GF-D8 (cell line): Measurements from ENCODE around the gene TOR2A.

Source experiments
- DNase-seq: peaks from one replicate; lab custom pipeline; 2025; lab: John Stamatoyannopoulos, UW

TOR2A gene

DNA sequence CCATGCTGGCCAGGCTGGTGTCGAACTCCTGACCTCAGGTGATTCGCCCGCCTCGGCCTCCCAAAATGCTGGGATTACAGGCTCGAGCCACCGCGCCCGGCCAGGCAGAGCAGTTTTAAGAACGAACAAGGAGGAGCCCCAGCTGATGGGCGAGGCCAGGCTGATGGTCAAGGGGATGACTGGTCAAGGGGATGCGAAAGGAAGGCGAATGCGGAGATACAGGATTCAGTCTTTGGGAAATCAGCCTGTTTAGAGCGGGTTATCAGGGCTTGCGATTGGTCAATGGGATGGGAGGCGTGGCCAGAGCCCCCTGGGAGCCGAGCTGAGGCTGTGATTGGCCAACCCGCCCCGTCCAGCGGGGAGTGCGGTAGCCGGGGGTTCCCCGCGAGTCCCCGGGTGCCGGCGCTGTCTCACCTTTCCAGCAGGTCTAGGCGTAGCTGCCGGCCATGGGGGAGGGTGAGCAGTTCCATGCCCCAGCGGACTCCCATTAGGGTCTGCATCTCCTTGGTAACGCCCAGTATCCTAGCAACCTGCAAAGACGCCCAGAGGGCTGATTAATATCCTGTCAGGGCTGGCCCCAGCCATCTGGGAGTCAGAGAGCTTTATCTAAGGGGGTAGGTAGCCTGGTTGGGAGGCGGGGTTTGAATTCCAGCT is 7.5 kb upstream of the TOR2A start:
- no peak for DNase-seq

DNA sequence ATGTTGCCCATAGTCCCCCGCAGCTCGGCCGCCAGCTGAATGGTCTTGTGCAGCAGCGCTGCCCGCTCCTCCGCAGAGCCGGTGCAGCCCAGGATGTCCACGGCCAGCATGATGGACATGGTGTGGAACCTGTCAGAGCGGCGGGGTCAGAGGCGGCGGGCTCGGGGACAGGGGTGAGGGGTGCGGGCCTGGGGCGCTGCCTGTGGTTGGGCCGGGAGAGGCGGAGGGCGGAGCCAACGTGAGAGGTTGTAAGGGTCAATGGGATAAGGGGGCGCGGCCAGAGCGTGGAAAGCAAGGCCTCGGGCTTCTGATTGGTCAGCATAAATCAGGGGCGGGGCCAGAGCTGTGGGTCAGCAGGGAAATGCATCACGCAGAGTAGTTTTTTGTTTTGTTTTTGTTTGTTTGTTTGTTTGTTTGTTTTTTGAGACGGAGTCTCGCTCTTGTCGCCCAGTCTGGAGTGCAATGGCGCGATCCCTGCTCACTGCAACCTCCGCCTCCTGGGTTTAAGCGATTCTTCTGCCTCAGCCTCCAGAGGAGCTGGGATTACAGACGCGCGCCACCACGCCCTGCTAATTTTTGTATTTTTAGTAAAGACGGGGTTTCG is 6.8 kb upstream of the TOR2A start:
- DNase-seq, result no peak

DNA sequence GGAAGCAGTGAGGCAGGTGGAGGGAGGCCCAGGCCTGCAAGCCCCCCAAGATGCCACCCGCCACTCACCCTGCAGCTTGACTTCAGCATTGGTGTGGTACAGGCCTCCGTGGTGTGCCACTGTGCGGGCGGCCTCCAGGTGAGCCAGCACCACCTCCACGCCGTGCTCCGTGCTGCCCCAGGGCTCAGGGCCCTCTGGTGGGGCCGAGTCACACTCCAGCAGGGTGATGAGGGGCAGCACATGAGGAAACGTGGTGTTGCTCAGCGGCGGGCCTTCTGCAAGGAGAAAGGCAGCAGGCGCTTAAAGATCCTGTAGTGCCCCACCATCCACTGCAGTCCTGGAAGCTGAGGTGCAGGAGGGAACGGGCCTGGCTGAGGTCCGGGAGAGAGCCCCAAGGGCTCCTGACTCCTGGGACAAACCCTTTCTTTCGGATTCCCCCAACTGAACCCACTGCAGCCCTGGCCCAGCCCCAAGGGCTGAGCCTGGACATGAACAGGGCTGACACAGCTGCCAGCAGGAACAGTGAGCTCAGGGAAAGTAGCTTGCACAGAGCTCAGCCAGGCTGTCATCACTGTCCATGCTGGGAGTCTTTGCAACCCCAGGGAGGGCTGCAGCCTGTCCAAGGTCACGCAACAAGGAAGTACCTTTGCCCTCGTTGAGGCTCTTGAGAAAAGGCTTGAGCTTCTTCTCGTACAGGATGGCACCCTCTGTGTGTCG is 4.7 kb upstream of the TOR2A start:
- no peak for DNase-seq

DNA sequence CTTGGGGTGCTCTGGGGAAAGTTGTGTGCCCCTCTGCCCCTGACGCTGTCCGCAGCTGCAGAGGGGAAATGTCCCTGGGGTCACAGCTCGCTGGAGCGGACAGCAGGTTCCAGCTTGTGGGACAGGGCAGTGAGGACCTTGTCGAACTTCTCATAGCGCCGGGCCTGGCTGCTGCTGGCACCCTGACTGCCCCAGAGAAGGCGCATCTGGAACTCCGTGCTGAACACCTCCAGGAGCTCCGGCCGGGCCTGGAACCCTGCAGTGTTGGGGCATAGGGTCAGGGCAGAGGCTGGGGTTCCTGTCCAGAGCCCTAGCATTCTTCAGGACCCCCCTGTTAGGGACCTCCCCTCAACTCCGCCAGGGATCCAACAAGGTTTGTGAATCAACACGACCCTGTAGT is 3.6 kb upstream of the TOR2A start:
- no peak for DNase-seq

DNA sequence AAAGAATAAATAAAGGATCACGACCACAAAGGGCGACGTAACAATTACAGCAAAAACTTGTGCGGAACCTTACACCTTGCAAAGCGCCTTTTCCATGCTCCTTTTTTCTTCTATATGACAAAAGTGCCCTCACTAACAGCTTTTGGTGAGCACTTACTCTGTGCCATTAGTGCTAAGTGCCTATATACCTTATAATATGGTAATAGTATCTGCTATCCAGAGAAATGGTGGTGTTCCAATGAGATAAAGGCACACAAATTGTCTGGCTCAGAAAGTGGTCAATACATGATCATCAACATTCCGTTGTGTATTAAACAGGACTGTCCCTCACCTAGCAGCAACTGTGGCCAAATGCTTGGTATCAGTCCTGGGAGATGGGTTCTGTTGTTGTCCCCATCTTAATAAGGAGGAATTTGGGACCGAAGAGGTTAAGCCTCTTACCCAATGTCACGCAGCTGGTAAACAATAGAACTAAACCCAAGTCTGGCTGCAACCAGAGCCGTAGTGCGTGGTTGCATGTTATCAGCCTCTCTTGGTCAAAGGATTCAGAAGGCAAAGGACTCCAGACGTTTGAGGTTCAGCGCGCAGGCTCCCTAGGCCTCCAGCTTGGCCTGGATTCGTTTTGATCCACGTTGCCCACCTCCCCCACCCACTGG is 564 bp upstream of the TOR2A start:
- DNase-seq, result no peak

DNA sequence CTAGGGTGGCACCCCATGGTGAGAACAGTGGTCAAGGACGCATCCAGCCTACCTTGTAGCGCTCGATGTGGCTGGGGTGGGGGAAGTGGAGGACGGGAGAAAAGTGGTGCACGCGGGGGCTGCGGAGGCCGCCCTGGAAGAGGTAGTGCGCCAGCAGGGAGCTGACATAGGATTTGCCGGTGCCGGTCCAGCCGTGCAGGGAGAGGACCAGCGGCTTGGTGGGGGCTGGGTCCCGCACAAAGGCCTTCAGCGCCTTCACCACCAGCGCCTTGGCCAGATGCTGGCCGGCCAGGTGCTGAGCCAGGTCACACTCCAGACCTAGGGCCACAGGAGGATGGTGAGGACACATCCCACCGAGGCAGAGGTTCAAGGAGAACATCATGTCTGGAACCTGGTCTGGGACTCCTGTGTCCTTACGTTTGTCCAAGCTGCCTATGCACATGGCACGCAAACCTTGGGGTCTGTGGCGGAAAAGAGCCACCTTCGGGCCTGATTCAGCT is 797 bp downstream of the TOR2A start:
- DNase-seq, result no peak

DNA sequence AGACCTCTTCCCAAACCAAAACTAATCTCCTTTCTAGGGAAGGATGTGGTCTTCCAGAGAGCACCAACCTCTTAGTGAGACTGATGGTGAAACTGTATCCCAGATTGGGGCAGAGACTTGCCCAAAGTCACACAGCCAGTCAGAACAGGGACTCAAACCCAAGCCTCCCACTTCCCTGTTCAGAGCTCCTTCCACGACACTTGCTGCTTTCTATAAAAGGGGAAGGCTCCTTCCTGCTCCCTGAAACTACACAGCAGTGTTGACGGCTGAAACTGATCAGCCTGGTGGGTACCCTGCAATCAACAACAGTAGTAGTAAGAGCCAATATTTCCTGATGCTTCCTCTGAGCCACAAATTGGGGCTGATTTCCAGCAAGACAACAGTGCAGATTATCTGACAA is 1.5 kb downstream of the TOR2A start:
- DNase-seq, result no peak

DNA sequence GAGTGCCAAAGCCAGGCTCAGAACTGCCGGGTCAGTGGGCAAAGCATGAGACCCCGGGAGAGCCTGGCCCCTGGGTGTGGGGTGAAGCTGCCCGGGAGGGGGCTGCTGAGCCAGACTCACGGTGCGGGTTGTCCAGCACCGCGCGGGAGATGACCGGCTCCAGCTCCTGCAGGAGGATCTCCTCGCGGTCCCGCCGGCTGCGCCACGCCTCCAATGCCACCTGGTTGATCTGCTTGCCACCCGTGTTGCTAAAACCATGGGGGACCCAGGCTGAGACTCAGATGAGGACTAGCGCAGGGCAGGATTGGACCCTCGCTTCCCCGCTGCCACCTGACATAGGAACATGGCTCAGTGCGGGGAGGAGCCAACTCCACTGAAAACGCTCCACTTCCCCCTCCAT is 2.6 kb downstream of the TOR2A start:
- DNase-seq, result no peak

DNA sequence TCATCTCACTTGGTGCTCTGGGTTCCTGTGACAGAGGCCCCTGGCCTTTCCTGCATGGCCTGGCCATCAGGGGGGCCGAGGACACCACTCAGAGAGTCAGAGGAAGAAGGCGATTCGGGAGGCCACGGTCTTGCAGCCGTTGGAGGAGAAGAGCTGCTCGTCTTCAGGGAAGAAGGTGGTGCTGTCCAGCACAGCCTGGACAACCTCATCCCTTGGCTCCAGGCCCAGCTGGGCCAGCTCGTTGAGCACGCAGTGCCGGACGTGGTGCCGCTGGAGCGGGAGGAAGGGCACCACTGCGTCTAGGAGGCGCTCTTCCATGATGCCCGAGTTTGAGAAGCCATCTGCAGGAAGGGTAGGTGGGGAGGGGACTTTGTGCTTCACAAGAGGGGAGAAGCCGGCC is 3.2 kb downstream of the TOR2A start:
- DNase-seq, result no peak

DNA sequence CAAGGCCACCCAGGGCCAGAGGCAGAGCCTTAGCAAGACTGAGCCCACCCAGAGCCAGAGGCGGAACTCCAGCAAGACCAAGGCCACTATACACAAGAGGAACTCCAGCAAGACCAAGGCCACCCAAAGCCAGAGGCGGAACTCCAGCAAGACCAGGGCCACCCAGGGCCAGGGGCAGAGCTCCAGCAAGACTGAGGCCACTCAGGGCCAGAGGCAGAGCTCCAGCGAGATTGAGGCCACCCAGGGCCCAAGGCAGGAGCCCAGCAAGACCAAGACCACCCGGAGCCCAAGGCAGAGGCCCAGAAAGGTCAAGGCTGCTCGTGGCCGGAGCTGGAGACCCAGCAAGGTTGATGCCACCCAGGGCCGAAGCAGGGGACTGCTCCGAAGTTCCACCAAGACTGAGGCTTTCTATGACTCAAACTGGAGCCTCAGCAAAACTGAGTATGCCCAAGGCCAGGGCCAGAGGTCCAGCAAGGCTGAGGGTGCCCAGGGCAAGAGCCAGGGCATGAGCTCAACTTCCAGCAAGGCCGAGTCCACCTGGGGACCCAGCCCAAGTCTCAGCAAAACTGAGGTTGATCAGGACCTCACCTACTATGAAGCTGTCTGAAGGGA is 4.2 kb downstream of the TOR2A start:
- DNase-seq, result no peak

DNA sequence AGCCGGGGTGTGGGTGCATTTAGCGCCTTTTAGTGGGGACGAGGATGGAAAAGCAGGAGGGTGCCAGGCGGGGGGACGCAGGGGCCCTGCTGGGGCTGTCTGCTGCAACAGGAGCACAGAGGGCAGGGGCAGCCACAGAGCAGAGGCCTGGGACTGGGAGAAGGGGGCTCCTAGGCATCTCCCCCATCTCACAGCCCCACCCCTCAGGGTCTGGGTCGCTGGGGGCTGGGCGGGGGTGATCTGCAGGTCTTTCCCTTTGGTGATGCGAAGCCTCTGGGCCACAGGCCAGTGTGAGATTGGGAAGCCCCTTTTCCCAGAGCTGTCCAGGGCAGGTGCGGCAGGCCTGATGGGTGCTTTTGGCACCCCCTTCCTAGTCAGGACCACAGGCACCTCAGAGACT is 4.8 kb downstream of the TOR2A start:
- no peak for DNase-seq

DNA sequence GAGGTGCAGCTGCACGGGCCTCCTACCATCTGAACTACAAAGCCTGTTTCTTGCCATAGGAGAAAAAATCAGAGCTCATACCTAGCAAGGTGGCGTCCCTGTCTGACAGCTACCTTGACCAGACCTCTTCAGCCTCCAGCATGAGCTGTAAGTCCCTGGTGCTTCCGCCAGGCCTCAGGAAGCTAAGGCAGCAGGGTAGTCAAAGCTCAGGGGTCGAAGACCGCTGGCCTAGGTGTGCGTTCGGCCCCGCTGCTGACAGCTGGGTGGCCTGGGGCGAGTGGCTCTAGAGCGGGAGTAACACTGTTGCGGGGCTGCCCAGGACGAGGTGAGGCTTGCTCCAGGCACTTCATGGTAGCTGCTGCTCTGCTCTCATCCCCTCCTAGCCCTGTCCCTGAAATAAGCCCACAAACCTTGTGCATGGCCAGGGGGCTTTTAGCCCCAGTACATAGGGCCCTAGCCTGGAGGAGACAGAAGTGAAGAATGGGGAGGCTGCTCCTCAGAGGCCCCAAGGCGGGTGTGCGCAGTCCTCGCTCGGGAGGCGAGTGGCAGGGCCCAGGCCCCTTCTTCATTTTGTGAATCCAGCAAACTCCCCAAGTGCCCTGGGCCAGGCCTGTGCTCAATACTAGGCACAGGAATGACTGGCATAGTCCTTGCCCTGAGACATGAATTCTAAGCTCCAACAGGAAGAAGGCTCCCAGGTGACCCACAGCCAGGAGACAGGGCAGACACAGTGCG is 5.4 kb downstream of the TOR2A start:
- no peak for DNase-seq

DNA sequence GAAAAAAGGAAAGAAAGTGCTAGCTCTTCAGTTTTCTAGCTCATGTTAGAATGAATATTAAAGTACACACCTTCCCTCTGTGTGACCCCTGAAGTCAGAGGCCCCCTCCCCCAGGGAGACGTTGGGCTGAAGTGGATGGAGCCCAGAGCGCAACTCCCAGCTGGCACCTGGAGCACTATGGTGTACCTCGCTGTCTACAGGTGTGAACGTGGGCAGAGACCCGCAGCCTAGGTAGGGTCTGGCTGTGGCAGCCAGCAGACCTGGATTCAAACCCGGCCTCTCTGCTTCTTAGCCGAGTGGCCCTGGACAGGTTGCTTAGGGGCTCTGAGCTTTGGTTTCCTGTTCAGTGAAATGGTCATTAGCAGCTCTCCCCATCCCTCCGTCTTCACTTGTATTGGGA is 6.3 kb downstream of the TOR2A start:
- no peak for DNase-seq

DNA sequence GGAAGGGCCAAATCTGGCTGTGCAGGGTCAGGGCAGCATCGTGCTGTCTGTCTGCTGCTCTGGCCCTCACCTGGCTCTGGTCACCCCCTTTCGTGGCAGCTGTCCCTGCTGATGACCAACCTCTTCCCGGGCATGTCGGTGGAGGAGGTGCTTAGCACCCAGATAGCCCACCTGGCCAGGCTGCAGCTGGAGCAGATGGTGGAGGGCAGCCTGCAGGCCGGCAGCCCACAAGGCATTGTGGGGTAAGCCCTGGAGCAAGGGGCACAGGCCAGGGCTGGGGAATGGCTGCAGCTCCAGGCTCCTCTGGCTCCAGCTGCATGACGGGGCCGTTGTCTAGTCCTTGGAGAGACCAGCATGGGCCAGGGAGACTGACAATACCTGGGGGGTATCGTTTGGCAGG is 8.2 kb downstream of the TOR2A start:
- DNase-seq, result no peak

DNA sequence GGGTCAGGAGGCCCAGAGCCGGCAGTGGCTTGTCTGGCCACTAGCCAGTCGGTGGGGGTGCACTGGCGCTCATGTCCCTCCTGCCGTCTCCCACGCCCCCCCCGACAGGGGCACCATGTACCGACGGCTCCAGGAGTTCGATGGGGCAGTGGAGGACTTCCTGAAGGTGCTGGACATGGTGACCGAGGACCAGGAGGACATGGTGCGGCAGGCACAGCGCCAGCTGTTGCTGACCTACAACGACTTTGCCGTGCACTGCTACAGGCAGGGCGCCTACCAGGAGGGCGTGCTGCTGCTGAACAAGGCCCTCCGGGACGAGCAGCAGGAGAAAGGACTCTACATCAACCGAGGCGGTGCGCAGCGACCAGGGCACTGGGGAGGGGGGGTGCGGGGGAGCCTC is 11.1 kb downstream of the TOR2A start:
- no peak for DNase-seq

DNA sequence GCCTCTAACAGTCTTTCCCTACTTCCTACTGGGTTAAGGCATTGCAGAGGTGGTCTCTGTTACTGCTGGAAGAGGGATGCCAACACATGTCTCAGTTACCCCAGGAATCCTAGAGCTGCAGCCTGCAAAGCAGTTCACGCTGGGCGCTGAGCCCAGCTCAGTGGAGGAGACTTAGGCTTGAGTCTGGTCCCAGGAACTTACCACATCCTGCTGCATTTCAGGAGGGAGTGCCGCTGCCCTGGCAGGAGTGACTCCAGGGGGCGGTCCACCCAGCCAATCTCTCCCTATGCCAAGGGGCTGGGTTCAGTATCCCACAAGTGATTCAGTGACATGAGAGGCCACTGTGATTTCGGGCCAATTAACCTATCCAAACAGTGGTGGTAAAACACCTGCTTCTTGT is 11.7 kb downstream of the TOR2A start:
- no peak for DNase-seq

DNA sequence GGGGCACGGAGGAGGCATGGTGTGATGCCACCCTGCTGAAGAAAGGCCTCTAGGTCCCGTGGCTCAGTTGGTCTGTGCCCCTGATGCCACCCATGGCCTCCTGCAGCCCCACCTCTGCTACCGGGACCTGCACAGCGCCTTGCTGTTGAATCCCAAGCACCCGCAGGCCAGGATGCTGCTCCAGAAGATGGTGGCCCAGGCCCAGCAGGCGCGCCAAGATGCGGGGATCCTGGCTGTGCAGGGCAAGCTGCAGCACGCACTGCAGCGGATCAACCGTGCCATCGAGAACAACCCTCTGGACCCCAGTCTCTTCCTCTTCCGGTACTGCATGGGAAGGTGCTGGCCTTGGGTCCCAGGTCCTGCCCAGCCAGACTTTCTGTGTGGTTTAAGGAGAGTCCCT is 12.1 kb downstream of the TOR2A start:
- no peak for DNase-seq

DNA sequence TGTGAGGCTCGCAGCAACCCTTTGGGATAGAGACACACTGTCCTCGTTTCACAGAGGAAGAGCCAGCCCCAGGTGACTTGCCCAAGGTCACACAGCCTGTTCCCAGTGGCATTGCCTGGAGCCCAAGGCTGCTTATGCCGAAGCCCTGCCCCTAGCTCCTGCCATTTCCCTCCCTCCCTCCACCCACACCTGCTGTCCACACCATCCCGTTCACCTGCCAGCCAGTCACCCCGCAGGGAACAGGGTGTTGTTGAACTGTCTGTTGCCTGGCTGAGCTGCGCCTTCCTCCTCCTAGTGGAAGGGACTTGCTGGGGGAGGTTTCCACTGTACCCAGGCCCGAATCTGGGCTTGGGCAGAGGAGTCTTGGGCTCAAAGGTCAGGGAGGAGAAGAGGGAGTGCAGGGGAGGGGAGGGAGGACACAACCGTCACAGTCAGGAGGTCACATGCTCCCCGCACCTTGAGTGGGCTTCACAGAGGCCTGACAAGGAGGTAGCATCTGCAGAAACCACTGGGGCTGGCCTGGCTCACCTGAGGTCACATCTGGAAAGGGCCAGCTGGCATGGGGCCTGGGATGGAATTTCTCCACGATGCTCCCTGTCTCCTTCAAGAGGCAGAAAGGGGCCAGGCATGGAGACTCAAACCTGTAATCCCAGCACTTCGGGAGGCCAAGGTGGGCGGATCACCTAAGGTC is 12.9 kb downstream of the TOR2A start:
- no peak for DNase-seq

DNA sequence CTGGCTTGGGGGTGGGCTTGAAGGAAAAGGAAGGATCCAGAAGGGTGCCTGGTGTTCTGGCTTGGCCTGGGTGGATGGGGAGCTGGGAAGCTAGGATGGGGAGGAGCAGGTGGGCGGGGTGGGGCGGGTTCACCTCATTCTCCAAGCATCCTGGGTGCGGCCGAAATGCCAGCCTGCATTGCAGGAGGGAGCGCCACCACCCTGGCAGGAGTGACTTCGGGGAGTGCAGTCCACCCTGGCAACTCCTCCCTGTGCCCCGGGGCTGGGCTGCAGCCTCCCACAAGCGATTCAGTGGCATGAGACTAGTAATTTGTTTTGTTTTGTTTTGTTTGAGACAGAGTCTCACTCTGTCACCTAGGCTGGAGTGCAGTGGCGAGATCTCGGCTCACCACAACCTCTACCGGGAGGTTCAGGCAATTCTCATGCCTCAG is 13.7 kb downstream of the TOR2A start:
- DNase-seq, result no peak

DNA sequence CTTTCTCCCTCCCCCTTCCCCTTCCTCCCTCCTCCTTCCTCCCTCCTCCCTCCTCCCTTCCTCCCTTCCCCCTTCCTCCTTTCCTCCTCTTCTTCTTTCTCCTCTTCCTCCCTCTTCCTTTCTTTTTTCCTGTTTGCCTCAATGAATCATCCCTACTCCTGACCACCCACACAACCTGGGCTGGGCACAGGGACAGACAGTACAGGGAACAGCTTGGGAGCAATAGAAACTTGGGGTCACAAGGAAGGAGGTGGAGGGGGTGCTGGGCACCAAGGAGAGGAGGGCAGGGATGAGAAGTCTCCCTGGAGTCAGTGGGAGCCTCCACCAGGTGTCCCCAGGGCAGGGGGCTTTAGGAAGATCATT is 14.2 kb downstream of the TOR2A start:
- no peak for DNase-seq
